Mesenchymal stem cell (in vitro differentiated cells and primary cell): ENCODE measurements around the gene RNF44.
A peak's percentile ranks its signal among the peaks of the same experiment; 100 is the strongest.

Source experiments
- DNase-seq: peaks from one replicate; pipeline ENCODE4 v3.0.0-alpha.2; 2013
- H2AFZ ChIP-seq: one replicate; pipeline ENCODE4 v1.6.1; 2013; ENCODE audit warnings: low read depth, mild to moderate bottlenecking, control low read depth, inconsistent platforms, low read length, moderate library complexity
- H2AK5ac ChIP-seq: 2 replicates; pipeline ENCODE4 v1.6.1; 2013; ENCODE audit warnings: low read length, moderate library complexity, mild to moderate bottlenecking, inconsistent platforms; ENCODE audit not compliant: severe bottlenecking
- H2BK120ac ChIP-seq: one replicate; pipeline ENCODE4 v1.6.1; 2013; ENCODE audit warnings: low read depth, mild to moderate bottlenecking, inconsistent platforms, low read length, moderate library complexity
- H2BK12ac ChIP-seq, 2 experiments: one replicate each; pipeline ENCODE4 v1.6.1; 2013; ENCODE audit warnings: inconsistent platforms in 2 of 2, low read length in 2 of 2, mild to moderate bottlenecking in 2 of 2, moderate library complexity in 2 of 2, control low read depth in 1 of 2
- H2BK15ac ChIP-seq: one replicate; pipeline ENCODE4 v1.6.1; 2013; ENCODE audit warnings: mild to moderate bottlenecking, low read depth, inconsistent platforms; ENCODE audit not compliant: poor library complexity, severe bottlenecking
- H2BK5ac ChIP-seq: 2 replicates; pipeline ENCODE4 v1.6.1; 2013; ENCODE audit warnings: low read depth, mild to moderate bottlenecking, low read length, control low read depth, inconsistent platforms; ENCODE audit not compliant: poor library complexity, severe bottlenecking
- H3K14ac ChIP-seq, 2 experiments: one replicate each; pipeline ENCODE4 v1.6.1; 2013; ENCODE audit warnings: inconsistent platforms in 2 of 2, low read length in 2 of 2, control low read depth in 1 of 2, mild to moderate bottlenecking in 1 of 2, moderate library complexity in 1 of 2
- H3K18ac ChIP-seq, 2 experiments: one replicate each; pipeline ENCODE4 v1.6.1; 2013; ENCODE audit warnings: inconsistent platforms in 2 of 2, low read length in 2 of 2, control low read depth in 1 of 2, low read depth in 1 of 2, mild to moderate bottlenecking in 1 of 2
- H3K23ac ChIP-seq, 2 experiments: one replicate each; pipeline ENCODE4 v1.6.1; 2013; ENCODE audit warnings: inconsistent platforms in 2 of 2, low read length in 2 of 2, mild to moderate bottlenecking in 2 of 2, moderate library complexity in 2 of 2, control low read depth in 1 of 2
- H3K27ac ChIP-seq: 2 replicates; pipeline ENCODE4 v1.5.1; 2013; ENCODE audit warnings: mild to moderate bottlenecking, moderate library complexity, low read length, control low read depth, inconsistent platforms; ENCODE audit not compliant: poor library complexity, severe bottlenecking
- H3K27me3 ChIP-seq, 2 experiments: 2 replicates each; pipeline versions ENCODE4 v1.6.1 to v1.7.0; 2013; ENCODE audit warnings: low read length in 2 of 2, mild to moderate bottlenecking in 2 of 2, moderate library complexity in 2 of 2, control low read depth in 1 of 2, inconsistent platforms in 1 of 2; ENCODE audit not compliant: control insufficient read depth in 1 of 2, insufficient read depth in 1 of 2
- H3K36me3 ChIP-seq, 2 experiments: 2 replicates each; pipeline versions ENCODE4 v1.6.1 to v1.7.0; 2013; ENCODE audit warnings: low read length in 2 of 2, control low read depth in 1 of 2, inconsistent platforms in 1 of 2, low read depth in 1 of 2, mild to moderate bottlenecking in 1 of 2; ENCODE audit not compliant: insufficient read depth in 2 of 2, control insufficient read depth in 1 of 2
- H3K4ac ChIP-seq, 2 experiments: one replicate each; pipeline ENCODE4 v1.6.1; 2013; ENCODE audit warnings: inconsistent platforms in 2 of 2, low read length in 2 of 2, mild to moderate bottlenecking in 2 of 2, moderate library complexity in 2 of 2, control low read depth in 1 of 2, low read depth in 1 of 2
- H3K4me1 ChIP-seq: 2 replicates; pipeline ENCODE4 v1.6.1; 2013; ENCODE audit warnings: low read depth, low read length, control low read depth; ENCODE audit not compliant: control insufficient read depth, insufficient read depth
- H3K4me2 ChIP-seq: 2 replicates; pipeline ENCODE4 v1.6.1; 2013; ENCODE audit warnings: low read length, mild to moderate bottlenecking, inconsistent platforms; ENCODE audit not compliant: poor library complexity, severe bottlenecking
- H3K4me3 ChIP-seq, 2 experiments: 2 replicates each; pipeline versions ENCODE4 v1.5.1 to v1.7.0; 2013; ENCODE audit warnings: low read length in 2 of 2, mild to moderate bottlenecking in 2 of 2, control low read depth in 1 of 2, low read depth in 1 of 2; ENCODE audit not compliant: insufficient read depth in 1 of 2
- H3K79me1 ChIP-seq: replicated peaks from 2 replicates; pipeline ENCODE4 v1.6.1; 2013; ENCODE audit warnings: mild to moderate bottlenecking, control low read depth, low read length, inconsistent platforms; ENCODE audit not compliant: poor library complexity, severe bottlenecking
- H3K9ac ChIP-seq: 2 replicates; pipeline ENCODE4 v1.7.0; 2013; ENCODE audit warnings: mild to moderate bottlenecking, low read length, moderate library complexity
- H3K9me3 ChIP-seq: 2 replicates; pipeline ENCODE4 v1.7.0; 2013; ENCODE audit warnings: mild to moderate bottlenecking, low read length; ENCODE audit not compliant: control insufficient read depth
- H4K8ac ChIP-seq: one replicate; pipeline ENCODE4 v1.6.1; 2013; ENCODE audit warnings: inconsistent platforms, mild to moderate bottlenecking, low read length, moderate library complexity
- H4K91ac ChIP-seq: one replicate; pipeline ENCODE4 v1.6.1; 2013; ENCODE audit warnings: mild to moderate bottlenecking, low read length, inconsistent platforms
- WGBS: methylation state at CpG from one replicate; pipeline ENCODE4 v1.1.7; 2013; ENCODE audit warnings: mixed read lengths; 5-methylcytosine and 5-hydroxymethylcytosine counted together

RNF44 gene

DNA sequence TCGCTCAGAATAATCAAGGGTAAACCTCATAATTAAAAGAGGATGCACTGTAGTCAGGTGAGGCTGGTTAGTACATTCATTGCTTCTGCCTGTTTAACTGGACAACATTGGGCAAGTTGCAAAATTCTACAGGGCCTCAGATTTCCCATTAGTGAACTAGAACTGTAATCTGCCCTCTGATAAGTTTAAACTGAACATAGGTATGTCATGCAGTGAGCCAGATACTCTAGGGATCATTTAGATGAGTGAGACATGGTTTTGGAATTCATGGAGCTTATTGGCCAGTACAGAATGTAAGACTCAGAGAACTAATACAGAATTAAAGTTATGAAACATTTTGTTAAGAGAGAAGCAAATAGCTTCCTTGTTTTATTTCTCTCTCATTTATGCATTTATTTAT lies 35.9 kb downstream of the RNF44 start:
- no peak overlapping the region for H3K4me3 ChIP-seq
- no peak overlapping the region for H2BK120ac ChIP-seq
- peaks cover 17% of the 10 kb centered on the region for H3K79me1 ChIP-seq
- H4K8ac ChIP-seq, result no peak overlapping the region
- no peak overlapping the region for H3K27ac ChIP-seq
- 97% methylated on average over 1 of the region's 1 CpG for WGBS
- no peak overlapping the region for H2AK5ac ChIP-seq
- peaks cover 46 to 79% of the 10 kb centered on the region in 2 experiments for H3K36me3 ChIP-seq
- H3K4me2 ChIP-seq, result no peak overlapping the region
- H3K27me3 ChIP-seq, result no peaks in the 10 kb centered on the region
- peak; percentile 29 for DNase-seq
- no peak overlapping the region for H3K18ac ChIP-seq
- no peak overlapping the region for H2AFZ ChIP-seq
- H3K4ac ChIP-seq, result no peak overlapping the region
- no peak overlapping the region for H2BK5ac ChIP-seq
- H3K14ac ChIP-seq, result no peak overlapping the region
- H3K9ac ChIP-seq, result peak overlapping the region; percentile 46
- peaks cover 1% of the 10 kb centered on the region for H3K4me1 ChIP-seq
- no peak overlapping the region for H2BK12ac ChIP-seq
- no peak overlapping the region for H2BK15ac ChIP-seq
- no peak overlapping the region for H3K23ac ChIP-seq
- no peak overlapping the region for H4K91ac ChIP-seq
- no peaks in the 10 kb centered on the region for H3K9me3 ChIP-seq

DNA sequence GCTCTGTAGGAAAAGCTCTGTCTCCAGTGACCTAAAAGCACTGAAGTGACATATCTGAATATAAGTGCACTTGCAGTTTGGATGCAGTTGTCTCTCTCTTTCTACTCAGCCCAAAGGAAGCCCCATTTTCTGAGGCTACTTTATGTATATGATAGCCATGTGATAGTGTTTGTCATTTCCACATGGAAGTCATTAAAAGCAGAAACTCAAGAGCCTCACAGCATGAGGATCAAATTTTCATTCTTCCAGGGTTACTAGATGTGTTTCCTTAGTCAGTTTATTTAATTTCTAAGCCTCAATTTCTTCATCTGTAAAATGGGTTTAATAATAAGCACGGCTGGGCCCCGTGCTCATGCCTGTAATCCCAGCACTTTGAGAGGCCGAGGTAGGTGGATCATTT lies 36.7 kb downstream of the RNF44 start:
- no peak for DNase-seq
- Histone ChIP-seq H3K9me3 (no peaks in the 10 kb centered on the region), H2BK15ac (no peak overlapping the region), H3K4ac (no peak overlapping the region), H3K4me2 (no peak overlapping the region), H3K79me1 (peaks cover 22% of the 10 kb centered on the region), H3K4me1 (peaks cover 1% of the 10 kb centered on the region), H2BK5ac (no peak overlapping the region), H3K4me3 (no peak overlapping the region), H3K9ac (peak overlapping the region; percentile 46), H3K27me3 (no peaks in the 10 kb centered on the region), H3K27ac (no peak overlapping the region), H3K36me3 (peaks cover 47 to 79% of the 10 kb centered on the region in 2 experiments), H2AFZ (no peak overlapping the region), H2BK120ac (no peak overlapping the region), H2BK12ac (no peak overlapping the region), H4K91ac (no peak overlapping the region), H4K8ac (no peak overlapping the region), H3K14ac (no peak overlapping the region), H3K23ac (no peak overlapping the region), H2AK5ac (no peak overlapping the region), H3K18ac (no peak overlapping the region)
- 93% methylated on average over 3 of the region's 3 CpGs for WGBS

DNA sequence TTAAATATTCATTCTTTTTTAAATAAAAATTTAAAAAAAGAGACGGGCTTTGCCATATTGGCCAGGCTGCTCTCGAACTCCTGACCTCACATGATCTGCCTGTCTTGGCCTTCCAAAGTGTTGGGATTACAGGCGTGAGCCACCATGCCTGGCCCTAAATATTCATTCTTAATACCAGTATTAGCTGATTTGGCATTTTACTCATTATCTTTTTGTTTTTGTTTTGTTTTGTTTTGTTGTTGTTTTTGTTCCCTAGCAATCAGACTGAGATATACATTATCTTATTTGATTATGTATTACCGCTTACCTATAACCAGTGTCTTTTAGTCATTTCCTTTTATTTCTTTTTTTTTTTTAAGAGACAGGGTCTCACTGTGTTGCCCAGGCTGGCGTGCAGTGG lies 37.9 kb downstream of the RNF44 start:
- peaks cover 23% of the 10 kb centered on the region for H3K79me1 ChIP-seq
- no peak overlapping the region for H3K18ac ChIP-seq
- H3K9ac ChIP-seq, result no peak overlapping the region
- H3K4me1 ChIP-seq, result peaks cover 1% of the 10 kb centered on the region
- H2BK120ac ChIP-seq, result no peak overlapping the region
- no peak overlapping the region for H4K91ac ChIP-seq
- no peak overlapping the region for H3K4me2 ChIP-seq
- H2BK12ac ChIP-seq, result no peak overlapping the region
- no peaks in the 10 kb centered on the region for H3K27me3 ChIP-seq
- no peak overlapping the region for H2BK15ac ChIP-seq
- no peak overlapping the region for H2AFZ ChIP-seq
- H2AK5ac ChIP-seq, result no peak overlapping the region
- no peak overlapping the region for H4K8ac ChIP-seq
- no peak overlapping the region for H3K4me3 ChIP-seq
- no peak for DNase-seq
- H3K14ac ChIP-seq, result no peak overlapping the region
- no peak overlapping the region for H3K4ac ChIP-seq
- H3K36me3 ChIP-seq, result peaks cover 44 to 77% of the 10 kb centered on the region in 2 experiments
- H2BK5ac ChIP-seq, result no peak overlapping the region
- 100% methylated on average over 5 of the region's 5 CpGs for WGBS
- no peak overlapping the region for H3K27ac ChIP-seq
- no peaks in the 10 kb centered on the region for H3K9me3 ChIP-seq
- H3K23ac ChIP-seq, result no peak overlapping the region

GRCh38 chr5:176497852-176498251 lies 39.4 kb downstream of the RNF44 start:
- Histone ChIP-seq H3K18ac (no peak overlapping the region), H3K79me1 (peaks cover 21% of the 10 kb centered on the region), H2AFZ (no peak overlapping the region), H3K4me2 (no peak overlapping the region), H4K8ac (no peak overlapping the region), H3K36me3 (peaks cover 39 to 83% of the 10 kb centered on the region in 2 experiments), H3K9ac (peak overlapping the region; percentile 37), H2BK5ac (no peak overlapping the region), H2AK5ac (no peak overlapping the region), H3K14ac (no peak overlapping the region), H3K4me3 (no peak overlapping the region), H3K4ac (no peak overlapping the region), H3K27me3 (no peaks in the 10 kb centered on the region), H3K27ac (no peak overlapping the region), H3K4me1 (peaks cover 1% of the 10 kb centered on the region), H4K91ac (no peak overlapping the region), H3K23ac (no peak overlapping the region), H3K9me3 (no peaks in the 10 kb centered on the region), H2BK12ac (no peak overlapping the region), H2BK120ac (no peak overlapping the region), H2BK15ac (no peak overlapping the region)
- WGBS, result 91% methylated on average over 6 of the region's 9 CpGs
- no peak for DNase-seq
